Measurements from ENCODE around the gene FAM229B. TPM values are rescaled to one million over a fixed set of nuclear protein-coding genes. Genes with fewer than 3 reads are reported as not detected.
"Not testable (repeated sequence)": the region's sequence is repeated elsewhere in the genome, so short reads cannot be mapped to it uniquely, and the experiment has no call there.

FAM229B gene
- total RNA-seq, result 10 to 100 TPM; 47.6 to 49.4 TPM
- long read RNA-seq, transcript FAM229B-201 (4 exons, 2,543 nt), result major isoform, 10 of 13 reads
- long read RNA-seq, partial matches to known transcripts, result 0 of 13 reads
- long read RNA-seq, other reads (novel, unspliced or antisense), result 3 of 13 reads

GRCh38 chr6:112087136-112087911 is at the start of gene FAM229B, which contains the start of gene TUBE1:
TSS of gene FAM229B (plus strand) at chr6:112087591. CDS start at chr6:112099284, 11,693 bp downstream.
TSS of gene TUBE1 (minus strand) at chr6:112087482. CDS start at chr6:112087434, 48 bp downstream.
- DNase-seq, result peak; percentile 96
- peak; percentile 96 to 97 for ATAC-seq
- intact Hi-C loops (cut with DNase I), result no loop called here

GRCh38 chr6:112037783-112038216 is 49.6 kb upstream of the FAM229B start:
- ATAC-seq (peak; percentile 88 to 94), DNase-seq (peak; percentile 76)
- intact Hi-C loops (cut with DNase I), result no loop called here

- DNase-seq (no peak), ATAC-seq (peak in 1 of 2 donors; percentile 67)
- intact Hi-C loops (cut with DNase I), result no loop called here
Observed at GRCh38 chr6:112038268-112038667, 49.1 kb upstream of the FAM229B start.

- intact Hi-C loops (cut with DNase I), result no loop called here
- ATAC-seq (no peak), DNase-seq (no peak)
Observed at GRCh38 chr6:112038756-112039430, 48.5 kb upstream of the FAM229B start.

GRCh38 chr6:112039431-112039770 is 48.0 kb upstream of the FAM229B start:
- DNase-seq, result no peak
- ATAC-seq, result no peak
- intact Hi-C loops (cut with DNase I), result no loop called here

- intact Hi-C loops (cut with DNase I), result loop anchor here in 1 of 2 donors (5.0 kb wide), 1 partner anchor 44 kb away; no protein-coding TSS in a partner anchor
- DNase-seq, result no peak
Observed at GRCh38 chr6:112040956-112041355, 46.4 kb upstream of the FAM229B start.

GRCh38 chr6:112041535-112041934 is 45.9 kb upstream of the FAM229B start:
- DNase-seq (no peak), ATAC-seq (no peak)
- intact Hi-C loops (cut with DNase I), result loop anchor here in 1 of 2 donors (5.0 kb wide), 1 partner anchor 44 kb away; no protein-coding TSS in a partner anchor

More at GRCh38 chr6:112040956-112041355, 46.4 kb upstream of the FAM229B start:
- ATAC-seq, result no peak

- ATAC-seq (peak; percentile 94 to 96), DNase-seq (peak; percentile 93)
- intact Hi-C loops (cut with DNase I), result loop anchor here in 1 of 2 donors (2.0 to 5.0 kb wide), 2 partner anchors 46 to 333 kb away; no protein-coding TSS in a partner anchor
Observed at GRCh38 chr6:112043032-112044007, 44.1 kb upstream of the FAM229B start.

- no peak for ATAC-seq
- DNase-seq, result no peak
- intact Hi-C loops (cut with DNase I), result loop anchor here in 1 of 2 donors (5.0 kb wide), 1 partner anchor 47 kb away; no protein-coding TSS in a partner anchor
Observed at GRCh38 chr6:112044196-112044595, 43.2 kb upstream of the FAM229B start.

GRCh38 chr6:112044856-112045255 is 42.5 kb upstream of the FAM229B start:
- DNase-seq, result no peak
- intact Hi-C loops (cut with DNase I), result loop anchor here in 1 of 2 donors (5.0 kb wide), 1 partner anchor 48 kb away; no protein-coding TSS in a partner anchor

GRCh38 chr6:112047523-112047922 is 39.9 kb upstream of the FAM229B start:
- intact Hi-C loops (cut with DNase I), result not testable (repeated sequence)

More at GRCh38 chr6:112044856-112045255, 42.5 kb upstream of the FAM229B start:
- ATAC-seq, result no peak

GRCh38 chr6:112049026-112049799 is 38.2 kb upstream of the FAM229B start:
- intact Hi-C loops (cut with DNase I), result no loop called here
- ATAC-seq (peak in 1 of 2 donors; percentile 53), DNase-seq (no peak)

More at GRCh38 chr6:112047523-112047922, 39.9 kb upstream of the FAM229B start:
- ATAC-seq, DNase-seq: not testable (repeated sequence)

GRCh38 chr6:112049996-112050395 is 37.4 kb upstream of the FAM229B start:
- intact Hi-C loops (cut with DNase I), result no loop called here
- ATAC-seq, result no peak
- no peak for DNase-seq

- no peak for DNase-seq
- intact Hi-C loops (cut with DNase I), result no loop called here
Observed at GRCh38 chr6:112050429-112050828, 37.0 kb upstream of the FAM229B start.

GRCh38 chr6:112051251-112051740 is 36.1 kb upstream of the FAM229B start:
- intact Hi-C loops (cut with DNase I); DNase-seq; ATAC-seq: not testable (repeated sequence)

More at GRCh38 chr6:112050429-112050828, 37.0 kb upstream of the FAM229B start:
- no peak for ATAC-seq

- intact Hi-C loops (cut with DNase I), result no loop called here
- DNase-seq (no peak), ATAC-seq (no peak)
Observed at GRCh38 chr6:112054001-112054400, 33.4 kb upstream of the FAM229B start, which contains the start of gene CCN6. TSS of gene CCN6 (plus strand) at chr6:112054104. CDS start at chr6:112054358, 254 bp downstream.

GRCh38 chr6:112054555-112055190 is 32.7 kb upstream of the FAM229B start:
- DNase-seq (no peak), ATAC-seq (no peak)
- intact Hi-C loops (cut with DNase I), result no loop called here

All from left cardiac atrium (tissue), 4 donors.